A673 (cell line): ENCODE data around the gene LRRC4B. TPM values are rescaled to one million over a fixed set of nuclear protein-coding genes. Genes with fewer than 3 reads are reported as not detected.

Experiments
- BruUV-seq: library from RNA; stranded (reverse); fragments of 400-500 nt; replicated peaks from 2 replicates; lab custom pipeline; 2021; lab: Mats Ljungman, UMichigan
- CTCF ChIA-PET: fragments of 300-600 bp; sonication (Branson Sonifier 250); formaldehyde crosslinking; loops from one replicate; lab custom pipeline; 2022; ENCODE audit warnings: antibody characterized with exemption; lab: Charles Lee
- POLR2A ChIA-PET: fragments of 300-600 bp; sonication (Branson Sonifier 250); formaldehyde crosslinking; loops from one replicate; lab custom pipeline; 2022; ENCODE audit warnings: antibody characterized with exemption; ENCODE audit not compliant: low non-redundant PET; lab: Charles Lee
- DNase-seq: peaks from one replicate; pipeline ENCODE4 v3.0.0-alpha.2; 2015; ENCODE audit warnings: low spot score
- H3K27ac ChIP-seq: fragments of 200-600 bp; sonication (generic); 2 replicates; pipeline ENCODE4 v1.5.1; 2016; ENCODE audit warnings: mixed run types, low read depth, mild to moderate bottlenecking, mixed read lengths, antibody characterized with exemption, low read length; ENCODE audit not compliant: poor library complexity, severe bottlenecking
- H3K27me3 ChIP-seq: fragments of 200-600 bp; sonication (generic); replicated peaks from 2 replicates; pipeline ENCODE4 v1.6.1; 2017; ENCODE audit warnings: mixed run types, low read depth, mild to moderate bottlenecking, mixed read lengths, antibody characterized with exemption, low read length; ENCODE audit not compliant: insufficient read depth, poor library complexity
- H3K36me3 ChIP-seq: fragments of 200-600 bp; sonication (generic); 2 replicates; pipeline ENCODE4 v1.6.1; 2016; ENCODE audit warnings: mixed run types, mild to moderate bottlenecking, mixed read lengths, antibody characterized with exemption, low read length; ENCODE audit not compliant: insufficient read depth, poor library complexity, severe bottlenecking
- H3K4me1 ChIP-seq: fragments of 200-600 bp; sonication (generic); 2 replicates; pipeline ENCODE4 v1.6.1; 2017; ENCODE audit warnings: mixed run types, mild to moderate bottlenecking, mixed read lengths, antibody characterized with exemption, low read length; ENCODE audit not compliant: insufficient read depth, poor library complexity, severe bottlenecking
- H3K4me3 ChIP-seq: fragments of 200-600 bp; sonication (generic); 2 replicates; pipeline ENCODE4 v1.5.1; 2016; ENCODE audit warnings: low read depth, mixed run types, mild to moderate bottlenecking, mixed read lengths, low read length; ENCODE audit not compliant: poor library complexity, severe bottlenecking
- H3K9me3 ChIP-seq: fragments of 200-600 bp; sonication (generic); 2 replicates; pipeline ENCODE4 v1.6.1; 2016; ENCODE audit warnings: mixed run types, low read depth, mild to moderate bottlenecking, mixed read lengths, antibody characterized with exemption, low read length; ENCODE audit not compliant: poor library complexity, severe bottlenecking
- EZH2 ChIP-seq: fragments of 200-600 bp; sonication (generic); IDR thresholded peaks from 2 replicates; pipeline ENCODE4 v1.6.1; 2017; ENCODE audit warnings: borderline replicate concordance, low read depth, mild to moderate bottlenecking, mixed read lengths, antibody characterized with exemption, low read length; ENCODE audit not compliant: poor library complexity, severe bottlenecking
- intact Hi-C: fragments of 100-400 bp; cut with micrococcal nuclease; formaldehyde crosslinking; loops from one replicate; pipeline ENCODE4 v1.10.0; 2022; ENCODE audit not compliant: unreplicated experiment
- total RNA-seq: library from RNA; stranded (reverse); gene quantifications from 2 replicates; pipeline ENCODE4 v1.2.3, GENCODE V29; 2021
- TF ChIP-seq, protein P1 (sequence below): fragments of 300-800, 200-600 bp; sonication (generic); conservative IDR thresholded peaks from 2 replicates; pipeline ENCODE4 v1.5.1; 2017; ENCODE audit warnings: low read depth, mild to moderate bottlenecking, antibody characterized with exemption, low read length, moderate library complexity, mixed read lengths

LRRC4B gene
- total RNA-seq, 1 experiment from 2014 or later = 23.1 TPM

DNA sequence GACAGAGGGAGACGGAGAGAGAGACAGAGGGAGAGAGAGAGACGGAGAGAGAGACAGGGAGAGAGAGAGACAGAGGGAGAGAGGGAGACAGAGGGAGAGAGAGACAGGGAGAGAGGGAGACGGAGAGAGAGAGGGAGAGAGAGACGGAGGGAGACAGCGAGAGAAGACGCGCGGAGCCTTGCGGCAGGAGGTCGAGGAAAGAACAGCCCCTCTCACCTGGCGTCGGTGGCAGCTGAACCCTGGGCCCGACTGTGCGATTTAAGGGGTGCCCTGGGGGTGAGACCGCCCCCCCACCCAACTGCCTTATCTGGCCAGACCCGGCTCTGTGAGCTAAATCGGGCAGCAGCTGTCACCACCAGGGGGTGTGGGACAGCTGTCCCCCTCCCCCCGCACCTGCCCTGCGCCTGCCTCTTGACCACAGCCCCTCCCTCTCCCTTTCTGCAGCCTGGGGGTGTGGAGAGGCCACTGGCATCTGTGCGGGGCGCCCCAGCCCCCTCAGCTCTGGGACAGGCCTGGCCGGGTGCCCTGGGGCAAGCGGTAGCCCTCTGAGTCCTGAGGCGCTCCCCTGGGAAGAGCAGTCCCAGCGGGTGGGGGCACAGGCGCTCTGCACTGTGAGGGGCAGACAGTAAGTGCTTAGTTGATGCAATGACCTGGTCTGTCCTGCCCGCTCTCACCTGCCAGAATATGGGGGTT is 68.0 kb downstream of the LRRC4B start:
- intact Hi-C loops = no loop called here
- H3K27me3 ChIP-seq = peaks cover 29% of the 10 kb centered on the region
- no peaks in the 10 kb centered on the region for H3K9me3 ChIP-seq
- no peak for TF ChIP-seq EZH2
- TF ChIP-seq, protein P1, sequence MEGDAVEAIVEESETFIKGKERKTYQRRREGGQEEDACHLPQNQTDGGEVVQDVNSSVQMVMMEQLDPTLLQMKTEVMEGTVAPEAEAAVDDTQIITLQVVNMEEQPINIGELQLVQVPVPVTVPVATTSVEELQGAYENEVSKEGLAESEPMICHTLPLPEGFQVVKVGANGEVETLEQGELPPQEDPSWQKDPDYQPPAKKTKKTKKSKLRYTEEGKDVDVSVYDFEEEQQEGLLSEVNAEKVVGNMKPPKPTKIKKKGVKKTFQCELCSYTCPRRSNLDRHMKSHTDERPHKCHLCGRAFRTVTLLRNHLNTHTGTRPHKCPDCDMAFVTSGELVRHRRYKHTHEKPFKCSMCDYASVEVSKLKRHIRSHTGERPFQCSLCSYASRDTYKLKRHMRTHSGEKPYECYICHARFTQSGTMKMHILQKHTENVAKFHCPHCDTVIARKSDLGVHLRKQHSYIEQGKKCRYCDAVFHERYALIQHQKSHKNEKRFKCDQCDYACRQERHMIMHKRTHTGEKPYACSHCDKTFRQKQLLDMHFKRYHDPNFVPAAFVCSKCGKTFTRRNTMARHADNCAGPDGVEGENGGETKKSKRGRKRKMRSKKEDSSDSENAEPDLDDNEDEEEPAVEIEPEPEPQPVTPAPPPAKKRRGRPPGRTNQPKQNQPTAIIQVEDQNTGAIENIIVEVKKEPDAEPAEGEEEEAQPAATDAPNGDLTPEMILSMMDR = no peak; the same call in 1 of the 2 replicates
- H3K27ac ChIP-seq = no peak overlapping the region
- ChIA-PET POLR2A (no interaction called here), CTCF (no interaction called here)
- DNase-seq = no peak
- no peak overlapping the region for H3K4me3 ChIP-seq
- no peaks in the 10 kb centered on the region for H3K36me3 ChIP-seq
- no TSS peak for BruUV-seq
- no peaks in the 10 kb centered on the region for H3K4me1 ChIP-seq

DNA sequence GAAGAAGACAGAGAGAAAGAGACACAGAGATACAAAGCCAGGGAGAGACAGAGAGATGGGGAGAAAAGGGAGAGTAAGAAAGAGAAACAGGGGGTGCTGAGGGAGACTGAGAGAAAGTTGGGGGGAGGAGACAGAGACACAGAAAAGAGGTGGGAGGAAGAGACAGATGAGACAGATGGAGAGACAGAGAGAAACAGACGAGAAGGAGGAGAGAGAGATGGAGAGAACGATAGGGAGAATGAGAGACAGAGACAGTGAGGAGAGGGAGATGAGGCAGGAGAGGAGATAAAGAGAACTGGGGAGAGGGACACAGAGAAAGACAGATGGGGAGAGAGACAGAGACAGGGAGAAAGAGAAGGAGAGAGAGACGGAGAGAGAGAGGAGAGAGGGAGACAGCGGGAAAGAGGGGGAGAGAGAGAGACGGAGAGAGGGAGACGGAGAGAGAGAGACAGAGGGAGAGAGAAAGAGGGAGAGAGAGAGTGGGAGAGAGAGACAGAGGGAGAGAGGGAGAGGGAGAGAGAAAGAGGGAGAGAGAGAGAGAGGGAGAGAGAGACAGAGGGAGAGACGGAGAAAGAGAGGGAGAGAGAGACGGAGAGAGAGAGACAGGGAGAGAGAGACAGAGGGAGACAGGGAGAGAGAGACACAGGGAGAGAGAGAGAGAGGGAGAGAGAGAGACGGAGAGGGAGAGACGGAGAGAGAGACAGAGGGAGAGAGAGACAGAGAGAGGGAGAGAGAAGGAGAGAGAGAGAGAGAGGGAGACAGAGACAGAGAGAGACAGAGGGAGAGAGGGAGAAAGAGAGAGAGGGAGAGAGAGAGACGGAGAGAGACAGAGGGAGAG is 69.8 kb downstream of the LRRC4B start:
- DNase-seq = no peak
- Histone ChIP-seq H3K4me3 (no peak overlapping the region), H3K36me3 (no peaks in the 10 kb centered on the region), H3K27ac (no peak overlapping the region), H3K27me3 (peaks cover 43% of the 10 kb centered on the region), H3K4me1 (no peaks in the 10 kb centered on the region), H3K9me3 (no peaks in the 10 kb centered on the region)
- CTCF ChIA-PET = no interaction called here
- POLR2A ChIA-PET = no interaction called here
- BruUV-seq = no TSS peak
- intact Hi-C loops = no loop called here
- TF ChIP-seq, protein P1 = no peak
- TF ChIP-seq EZH2 = no peak

- no peak for DNase-seq
- ChIA-PET CTCF (no interaction called here), POLR2A (no interaction called here)
- TF ChIP-seq, protein P1 = no peak
- TF ChIP-seq EZH2 = no peak
- Histone ChIP-seq H3K36me3 (no peaks in the 10 kb centered on the region), H3K27ac (no peak overlapping the region), H3K4me1 (no peaks in the 10 kb centered on the region), H3K4me3 (no peak overlapping the region), H3K27me3 (peaks cover 58% of the 10 kb centered on the region), H3K9me3 (no peaks in the 10 kb centered on the region)
- BruUV-seq = no TSS peak
- intact Hi-C loops = no loop called here
Measured at GRCh38 chr19:50497022-50497405, 71.2 kb downstream of the LRRC4B start.
